ENCODE results near the gene CEBPZOS.

DNA sequence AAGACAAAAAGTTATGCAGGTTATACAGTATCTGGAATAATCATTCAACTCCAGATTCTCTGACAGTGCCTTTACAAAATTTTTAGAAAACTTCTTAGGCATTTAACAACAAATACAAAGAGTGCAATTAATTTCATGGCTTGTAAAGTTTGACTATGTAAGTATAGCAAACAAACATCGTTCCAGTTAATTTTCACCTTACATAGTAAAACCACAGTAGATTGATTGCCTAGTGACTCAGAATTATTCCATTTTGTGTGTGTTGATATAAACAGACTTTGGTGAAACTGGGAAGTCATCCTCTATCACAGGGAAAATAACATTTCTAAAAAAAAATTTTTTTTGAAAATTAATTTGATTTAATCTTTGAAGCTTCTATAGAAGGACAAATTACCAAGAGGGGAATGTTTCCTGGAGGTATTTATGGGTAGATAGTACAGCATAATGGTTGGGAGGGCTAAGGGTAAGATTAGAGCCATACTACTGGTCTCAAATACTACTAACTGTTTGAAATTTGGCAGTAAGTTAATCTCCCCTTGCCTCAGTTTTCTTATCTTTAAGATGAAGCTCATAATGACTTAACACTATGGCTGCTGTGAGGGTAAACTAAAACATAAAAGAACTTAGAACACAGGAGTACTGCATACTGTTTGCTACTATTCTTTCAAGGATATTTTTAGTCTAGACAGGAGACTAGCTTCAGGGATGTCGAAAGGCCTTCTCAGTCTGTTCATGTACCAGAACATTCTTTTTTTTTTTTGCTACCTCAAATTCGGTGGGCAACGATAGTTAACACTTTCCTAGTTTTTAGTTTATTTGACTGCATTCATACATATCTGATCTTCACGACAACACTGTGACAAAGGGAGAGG, 54.8 kb downstream of the CEBPZOS start:
- no peak for TF ChIP-seq POLR2A (IDR thresholded peaks at IDR 0.05)
- TF ChIP-seq, protein P1, sequence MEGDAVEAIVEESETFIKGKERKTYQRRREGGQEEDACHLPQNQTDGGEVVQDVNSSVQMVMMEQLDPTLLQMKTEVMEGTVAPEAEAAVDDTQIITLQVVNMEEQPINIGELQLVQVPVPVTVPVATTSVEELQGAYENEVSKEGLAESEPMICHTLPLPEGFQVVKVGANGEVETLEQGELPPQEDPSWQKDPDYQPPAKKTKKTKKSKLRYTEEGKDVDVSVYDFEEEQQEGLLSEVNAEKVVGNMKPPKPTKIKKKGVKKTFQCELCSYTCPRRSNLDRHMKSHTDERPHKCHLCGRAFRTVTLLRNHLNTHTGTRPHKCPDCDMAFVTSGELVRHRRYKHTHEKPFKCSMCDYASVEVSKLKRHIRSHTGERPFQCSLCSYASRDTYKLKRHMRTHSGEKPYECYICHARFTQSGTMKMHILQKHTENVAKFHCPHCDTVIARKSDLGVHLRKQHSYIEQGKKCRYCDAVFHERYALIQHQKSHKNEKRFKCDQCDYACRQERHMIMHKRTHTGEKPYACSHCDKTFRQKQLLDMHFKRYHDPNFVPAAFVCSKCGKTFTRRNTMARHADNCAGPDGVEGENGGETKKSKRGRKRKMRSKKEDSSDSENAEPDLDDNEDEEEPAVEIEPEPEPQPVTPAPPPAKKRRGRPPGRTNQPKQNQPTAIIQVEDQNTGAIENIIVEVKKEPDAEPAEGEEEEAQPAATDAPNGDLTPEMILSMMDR (IDR thresholded peaks at IDR 0.05): no peak
